Transverse colon (tissue), 4 donors: Measurements from ENCODE around the gene SLK.

Source experiments
- EP300 ChIP-seq: sonication (generic); formaldehyde crosslinking; IDR thresholded peaks from one replicate; pipeline ENCODE4 v1.6.1; 2017; ENCODE audit warnings: antibody characterized with exemption, low read depth
- POLR2A ChIP-seq: fragments of 450-650 bp; IDR thresholded peaks from one replicate; pipeline ENCODE4 v1.6.1; 2016; ENCODE audit warnings: antibody characterized with exemption, mild to moderate bottlenecking, moderate library complexity
- POLR2AphosphoS5 ChIP-seq, 3 donors: sonication (generic); formaldehyde crosslinking; IDR thresholded peaks; one replicate each; pipeline ENCODE4 v1.6.1; 2016; ENCODE audit warnings: antibody characterized with exemption in 3 of 3
- TF ChIP-seq, protein P1 (sequence below), 5 experiments: fragments of 200-600 bp in 3 of 5; fragments of 450-650 bp in 2 of 5; sonication (generic) in 3 of 5; IDR thresholded peaks; 1 replicate in 2 of 5; 2 replicates in 3 of 5; pipeline ENCODE4 v1.5.1; 2016 to 2017; ENCODE audit warnings: antibody characterized with exemption in 5 of 5, inconsistent platforms in 3 of 5, mild to moderate bottlenecking in 2 of 5, moderate library complexity in 1 of 5

GRCh38 chr10:104038958-104039752, 72.2 kb downstream of the SLK start:
- TF ChIP-seq POLR2A (no peak), EP300 (no peak), POLR2AphosphoS5 (IDR thresholded peaks at IDR 0.05) (no peak)
- TF ChIP-seq, protein P1, sequence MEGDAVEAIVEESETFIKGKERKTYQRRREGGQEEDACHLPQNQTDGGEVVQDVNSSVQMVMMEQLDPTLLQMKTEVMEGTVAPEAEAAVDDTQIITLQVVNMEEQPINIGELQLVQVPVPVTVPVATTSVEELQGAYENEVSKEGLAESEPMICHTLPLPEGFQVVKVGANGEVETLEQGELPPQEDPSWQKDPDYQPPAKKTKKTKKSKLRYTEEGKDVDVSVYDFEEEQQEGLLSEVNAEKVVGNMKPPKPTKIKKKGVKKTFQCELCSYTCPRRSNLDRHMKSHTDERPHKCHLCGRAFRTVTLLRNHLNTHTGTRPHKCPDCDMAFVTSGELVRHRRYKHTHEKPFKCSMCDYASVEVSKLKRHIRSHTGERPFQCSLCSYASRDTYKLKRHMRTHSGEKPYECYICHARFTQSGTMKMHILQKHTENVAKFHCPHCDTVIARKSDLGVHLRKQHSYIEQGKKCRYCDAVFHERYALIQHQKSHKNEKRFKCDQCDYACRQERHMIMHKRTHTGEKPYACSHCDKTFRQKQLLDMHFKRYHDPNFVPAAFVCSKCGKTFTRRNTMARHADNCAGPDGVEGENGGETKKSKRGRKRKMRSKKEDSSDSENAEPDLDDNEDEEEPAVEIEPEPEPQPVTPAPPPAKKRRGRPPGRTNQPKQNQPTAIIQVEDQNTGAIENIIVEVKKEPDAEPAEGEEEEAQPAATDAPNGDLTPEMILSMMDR (IDR thresholded peaks at IDR 0.05): no peak
